ENCODE data around the gene PEA15. TPM values are rescaled to one million over a fixed set of nuclear protein-coding genes. Genes with fewer than 3 reads are reported as not detected.

The PEA15 gene
- total and polyA plus RNA-seq, 9 of the 15 experiments (the other 6 are each of a cell fraction or from before 2014, with no cell fraction given), result 8.2 to 175 (median 35.4) TPM

GRCh38 chr1:160164121-160164520 lies 41.1 kb upstream of the PEA15 start:
- ChIA-PET CTCF (ENCODE audit: low intra/inter-chr PET ratio) (interaction anchor here (0.8 kb wide), 1 partner anchor 64 kb away, joined by 3 read pairs; no protein-coding TSS in a partner anchor), POLR2A (no interaction called here)
- no peak overlapping the region for H3K9ac ChIP-seq (ENCODE audit: insufficient read depth in 1 of 2, low read depth in 2 of 2, low read length in 2 of 2)
- WGBS (ENCODE audit: insufficient coverage, low coverage, missing lambda C conversion rate), result under 1% methylated on average over 10 of the region's 10 CpGs
- H4K20me1 ChIP-seq (replicated peaks; ENCODE audit: control insufficient read depth, insufficient read depth, low read length), result no peaks in the 10 kb centered on the region
- H3K4me2 ChIP-seq (ENCODE audit: insufficient read depth, low read length), result no peak overlapping the region
- H3K4me1 ChIP-seq (replicated peaks in 1 of 2; ENCODE audit: control insufficient read depth in 2 of 2, insufficient read depth in 2 of 2, low read length in 2 of 2), result peaks cover 0 to 9% of the 10 kb centered on the region in 2 experiments; a peak in 3 of 5 replicates
- no TSS peak for BruUV-seq (replicated peaks)
- ATAC-seq, result no peak
- no peaks in the 10 kb centered on the region for H3K9me1 ChIP-seq (ENCODE audit: control insufficient read depth, insufficient read depth, low read length)
- H3K27ac ChIP-seq (ENCODE audit: extremely low read depth, low read depth, low read length), result no peak overlapping the region
- no peaks in the 10 kb centered on the region for H3K9me3 ChIP-seq (replicated peaks; ENCODE audit: control insufficient read depth, insufficient read depth, low read depth, low read length)
- no peak for FAIRE-seq
- DNase-seq (ENCODE audit: extremely low read depth in 1 of 4, low spot score in 3 of 4), result no peak
- intact Hi-C loops (cut with micrococcal nuclease) (loop anchor here (5.0 kb wide), 1 partner anchor 117 kb away; no protein-coding TSS in a partner anchor), in situ Hi-C loops (cut with MboI) (no loop called here)
- H3K36me3 ChIP-seq (ENCODE audit: control insufficient read depth, insufficient read depth, low read length), result no peaks in the 10 kb centered on the region
- H3K79me2 ChIP-seq (ENCODE audit: control insufficient read depth, insufficient read depth, low read length), result no peaks in the 10 kb centered on the region
- TF ChIP-seq NFIC (IDR thresholded peaks at IDR 0.05) (peak; percentile 49; the same call in 1 of the 2 replicates), ZMIZ1 (IDR thresholded peaks at IDR 0.05; ENCODE audit: low read depth in 2 of 2, low read length in 2 of 2) (no peak), CBFB (CRISPR knock-in tag; IDR thresholded peaks at IDR 0.05) (no peak)
- no peak overlapping the region for H3K4me3 ChIP-seq
- no peak overlapping the region for H2AFZ ChIP-seq (ENCODE audit: low read depth, low read length)
- peaks cover 17 to 45% of the 10 kb centered on the region in 2 experiments for H3K27me3 ChIP-seq (ENCODE audit: control insufficient read depth in 2 of 2, insufficient read depth in 2 of 2, low read length in 2 of 2)
